ENCODE results near the gene PLXDC2.

- TF ChIP-seq CTCF (IDR thresholded peaks at IDR 0.05): no peak
- TF ChIP-seq POLR2A (IDR thresholded peaks at IDR 0.05; ENCODE audit: low read length): no peak
- TF ChIP-seq EHMT2 (IDR thresholded peaks at IDR 0.05; ENCODE audit: low read depth): no peak
- TF ChIP-seq REST (IDR thresholded peaks at IDR 0.05): no peak
- TF ChIP-seq HMGXB4 (CRISPR knock-in tag; IDR thresholded peaks at IDR 0.05; ENCODE audit: borderline replicate concordance): no peak
- TF ChIP-seq USF2 (IDR thresholded peaks at IDR 0.05): no peak
- no peak for TF ChIP-seq SMC3 (IDR thresholded peaks at IDR 0.05)
- no peak for TF ChIP-seq HOXA7 (CRISPR knock-in tag; IDR thresholded peaks at IDR 0.05)
- TF ChIP-seq RFX5 (IDR thresholded peaks at IDR 0.05): no peak
- no peak for TF ChIP-seq CBX8 (IDR thresholded peaks at IDR 0.05)
- no peak for TF ChIP-seq FOSL2 (IDR thresholded peaks at IDR 0.05)
- no peak for TF ChIP-seq FOSL2 (CRISPR knock-in tag; IDR thresholded peaks at IDR 0.05)
- TF ChIP-seq RCOR1 (IDR thresholded peaks at IDR 0.05; ENCODE audit: low read depth, low read length): no peak
- no peak for TF ChIP-seq ZNF302 (CRISPR knock-in tag; IDR thresholded peaks at IDR 0.05)
- TF ChIP-seq PBX3 (IDR thresholded peaks at IDR 0.05): no peak
Measured at GRCh38 chr10:19977097-19977521, 160.9 kb downstream of the PLXDC2 start.

Data from A549 (cell line).